GM19397 (cell line): Measurements from ENCODE around the gene MIPOL1.
"Not testable (repeated sequence)": the region's sequence is repeated elsewhere in the genome, so short reads cannot be mapped to it uniquely, and the experiment has no call there.

Source experiments
- ATAC-seq: cut with Tn5 transposase; IDR thresholded peaks from one replicate; pipeline ENCODE4 v1.9.1; 2021; ENCODE audit warnings: mild to moderate bottlenecking, moderate library complexity; ENCODE audit not compliant: unreplicated experiment

Gene MIPOL1

DNA sequence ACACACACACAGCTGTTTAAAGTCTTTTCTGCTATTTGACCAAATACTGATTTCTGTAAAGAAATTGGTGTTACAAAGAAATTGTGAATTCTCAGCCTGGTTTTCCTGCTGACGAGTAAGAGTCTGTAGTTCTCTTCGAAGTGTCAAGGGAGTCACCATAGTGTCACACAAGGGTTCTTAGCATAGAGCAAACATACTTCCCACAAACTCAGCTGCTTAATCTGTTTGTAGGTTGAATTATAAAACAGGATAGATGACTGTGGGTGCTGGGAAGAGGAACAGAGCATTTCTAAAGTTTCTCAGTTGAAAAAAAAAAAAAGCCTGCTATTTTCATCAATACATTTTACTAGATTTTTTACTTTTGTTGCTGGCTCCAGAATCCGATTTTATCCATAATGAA lies 314.4 kb downstream of the MIPOL1 start:
- ATAC-seq, result no peak

DNA sequence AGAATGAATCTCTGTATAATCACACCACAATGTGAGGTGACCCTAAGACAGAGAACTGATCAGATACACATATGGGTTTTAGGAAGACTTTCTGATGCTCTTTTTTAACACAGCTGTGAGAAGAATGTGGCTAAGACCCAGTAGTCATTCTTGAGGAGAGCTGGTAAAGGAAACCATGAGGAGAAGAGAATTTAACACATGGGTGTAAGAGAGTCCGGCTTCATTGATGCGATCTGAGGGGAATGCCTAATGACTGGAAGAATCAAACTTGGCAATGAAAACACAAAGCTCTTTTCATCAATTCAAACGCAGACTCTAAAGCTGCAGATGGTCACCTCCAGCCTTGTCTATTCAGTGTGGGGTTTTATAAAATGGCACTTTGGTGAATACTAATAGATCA lies 318.0 kb downstream of the MIPOL1 start:
- ATAC-seq, result no peak

DNA sequence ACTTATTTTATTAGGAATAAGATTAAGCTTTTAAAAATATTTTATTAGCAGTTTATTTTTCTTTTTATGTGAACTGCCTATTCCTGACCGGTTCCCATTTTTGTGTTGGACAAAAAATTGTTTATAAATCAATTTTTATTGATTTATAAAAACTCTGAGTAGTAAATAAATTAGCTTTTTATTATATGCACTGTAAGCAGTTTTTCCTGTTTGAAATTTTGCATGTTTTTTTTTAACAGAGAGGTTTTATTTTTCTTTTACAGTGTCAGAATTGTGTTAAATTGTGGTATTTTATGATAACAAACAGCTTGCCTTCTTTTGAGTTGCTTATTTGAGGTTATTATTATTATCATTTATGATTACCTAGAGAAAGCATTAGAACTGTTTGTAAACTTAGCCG lies 329.3 kb downstream of the MIPOL1 start:
- ATAC-seq, result no peak

DNA sequence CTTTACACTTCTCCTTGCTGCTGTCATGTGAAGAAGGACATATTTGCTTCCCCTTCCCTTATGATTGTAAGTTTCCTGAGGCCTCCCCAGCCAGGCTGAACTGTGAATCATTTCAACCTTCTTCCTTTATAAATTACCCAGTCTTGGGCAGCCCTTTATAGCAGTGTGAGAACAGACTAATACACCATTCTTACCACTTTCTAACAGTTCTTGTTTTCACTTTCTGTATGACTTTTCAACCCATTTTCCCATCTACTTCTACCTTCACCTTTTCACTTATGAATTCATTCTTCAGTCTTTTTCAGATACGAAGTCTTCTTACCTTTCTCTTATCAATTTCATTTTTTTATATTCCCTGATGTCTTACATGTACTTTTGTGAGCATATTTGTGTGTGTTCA lies 342.3 kb downstream of the MIPOL1 start:
- ATAC-seq, result no peak

DNA sequence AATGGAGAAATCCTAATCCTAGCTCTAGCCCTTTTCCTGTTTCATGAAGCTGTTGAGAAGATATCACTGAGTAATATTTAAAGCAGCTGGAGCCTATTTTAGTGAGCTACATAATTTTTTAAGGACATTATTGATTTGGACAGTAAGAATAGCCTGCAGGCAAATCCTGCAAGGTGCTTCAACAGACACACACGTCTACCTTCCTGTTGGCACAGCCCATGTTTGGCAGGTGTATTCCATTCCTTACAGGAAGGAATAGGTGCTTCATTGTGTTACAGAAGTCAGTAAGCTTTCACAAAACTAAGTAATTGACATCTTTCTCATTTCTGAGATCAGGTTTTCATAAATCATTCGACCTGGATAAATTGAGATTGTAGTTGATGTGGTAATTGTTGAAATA lies 346.7 kb downstream of the MIPOL1 start:
- no peak for ATAC-seq

DNA sequence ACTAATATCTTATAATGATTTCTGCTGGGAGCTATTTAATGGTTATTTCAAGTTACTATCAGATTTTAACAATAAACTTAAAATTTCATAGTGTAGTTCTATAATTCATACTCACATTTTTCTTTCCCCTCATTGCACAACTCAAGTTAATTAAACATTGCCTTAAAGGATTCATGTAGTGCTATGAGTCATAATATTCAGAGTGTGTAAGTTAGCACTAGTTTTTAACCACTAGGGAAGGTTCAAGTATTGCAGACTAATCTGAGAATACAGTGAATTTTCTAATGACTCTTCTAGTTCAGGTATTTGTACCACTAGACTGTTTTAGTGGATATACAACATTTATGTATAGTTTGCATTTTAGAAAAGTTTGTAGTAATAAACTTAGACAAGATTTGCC lies 347.4 kb downstream of the MIPOL1 start:
- ATAC-seq, result no peak

DNA sequence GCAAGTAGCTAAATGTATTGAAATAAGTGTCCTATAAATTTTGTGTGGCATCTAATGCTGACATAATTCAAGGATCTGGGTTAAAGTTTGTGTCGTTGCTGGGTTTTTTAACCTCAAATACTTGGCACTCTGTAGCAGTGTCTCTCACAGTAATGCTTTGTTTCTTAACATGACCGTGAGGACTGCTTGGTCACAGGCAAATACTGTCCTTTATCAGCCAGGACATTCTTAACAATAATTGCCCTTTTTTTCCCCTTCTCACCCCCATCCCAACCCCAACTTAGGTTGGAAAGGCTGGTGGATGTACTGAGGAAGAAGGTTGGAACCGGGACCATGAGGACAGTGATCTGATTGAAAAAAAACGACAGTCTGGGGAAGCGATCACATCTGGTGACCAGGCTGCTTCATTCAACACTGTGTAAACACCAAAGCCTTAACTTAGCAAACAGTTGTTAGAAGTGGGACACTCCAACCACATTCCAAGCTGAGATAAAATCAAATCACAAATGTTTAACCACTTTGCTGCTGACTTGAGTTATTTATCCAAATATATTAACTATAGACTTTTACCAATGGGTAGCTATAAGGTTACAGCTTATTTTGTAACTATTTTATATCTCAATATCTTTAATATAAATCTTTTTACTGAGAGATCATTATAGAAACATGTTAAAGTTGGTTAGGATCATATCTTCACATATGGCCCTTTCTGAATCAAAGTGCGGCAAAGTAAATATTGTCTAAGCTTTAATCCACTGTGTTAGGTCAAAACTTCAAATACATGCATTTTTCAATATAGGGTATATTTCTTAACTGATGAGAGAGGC lies 349.1 kb downstream of the MIPOL1 start:
- no peak for ATAC-seq

DNA sequence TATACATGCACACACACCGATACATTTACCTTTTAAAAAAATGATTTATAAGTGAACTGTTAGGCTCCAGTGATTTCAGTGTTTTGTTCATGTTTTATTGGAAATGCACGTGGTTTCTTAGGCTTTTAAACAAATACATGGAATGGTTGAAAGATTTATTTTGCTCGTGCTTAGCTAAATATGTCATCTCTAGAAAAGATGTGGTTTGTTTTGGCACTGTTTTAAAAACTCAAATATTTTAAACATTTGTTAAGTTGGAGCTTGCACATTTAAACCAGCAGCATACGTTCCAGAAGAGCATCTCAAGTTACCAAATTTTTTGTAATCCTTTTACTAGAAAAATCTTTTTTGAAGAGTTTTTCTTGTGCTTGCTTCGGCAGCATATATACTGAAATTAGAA lies 352.8 kb downstream of the MIPOL1 start:
- no peak for ATAC-seq

DNA sequence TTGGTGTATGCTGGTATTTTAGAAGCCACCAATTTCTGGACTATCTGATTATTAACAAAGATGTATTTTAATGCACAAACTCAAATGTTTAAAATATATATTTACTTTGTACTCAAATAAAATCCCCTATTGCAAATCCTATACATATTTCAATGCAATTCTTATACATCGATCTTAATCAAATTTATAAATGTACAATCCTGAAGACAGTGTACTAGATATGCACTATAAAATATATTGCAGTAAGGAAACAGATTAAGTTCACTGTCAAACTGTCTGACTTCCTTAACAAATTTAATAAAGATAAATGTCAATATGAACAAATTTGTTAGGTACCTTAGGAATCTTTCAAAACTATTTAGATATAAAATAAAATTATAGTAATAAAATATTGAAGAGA lies 353.4 kb downstream of the MIPOL1 start:
- ATAC-seq, result no peak

DNA sequence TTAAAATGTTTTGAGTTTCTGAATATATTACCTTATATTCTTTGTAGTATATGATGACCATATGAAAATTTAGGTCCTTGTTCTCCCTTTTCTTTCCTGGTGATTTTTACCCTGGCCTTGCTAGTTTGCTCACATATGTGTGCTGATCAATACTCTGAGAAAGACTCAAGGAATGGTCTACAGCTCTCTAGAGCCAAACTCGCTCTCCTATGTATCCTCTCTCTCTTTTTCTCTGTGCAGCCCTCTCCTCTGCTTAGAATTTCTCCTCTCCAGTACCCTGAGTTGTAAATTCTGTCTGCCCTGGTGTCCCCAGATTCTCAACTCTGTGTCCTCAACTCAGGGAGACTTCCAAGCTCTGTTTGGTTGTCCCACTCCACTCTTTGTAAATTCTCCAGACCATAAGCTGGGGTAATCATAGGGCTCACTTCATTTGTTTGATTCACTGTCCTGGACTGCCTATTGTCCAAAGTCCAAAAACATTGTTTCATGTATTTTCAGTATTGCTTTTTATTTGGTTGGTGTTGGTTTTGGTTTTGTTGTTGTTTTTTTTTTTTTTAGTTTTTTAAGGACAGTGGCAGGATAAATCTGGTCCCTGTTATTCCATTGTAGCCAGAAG lies 356.3 kb downstream of the MIPOL1 start:
- ATAC-seq, result no peak

DNA sequence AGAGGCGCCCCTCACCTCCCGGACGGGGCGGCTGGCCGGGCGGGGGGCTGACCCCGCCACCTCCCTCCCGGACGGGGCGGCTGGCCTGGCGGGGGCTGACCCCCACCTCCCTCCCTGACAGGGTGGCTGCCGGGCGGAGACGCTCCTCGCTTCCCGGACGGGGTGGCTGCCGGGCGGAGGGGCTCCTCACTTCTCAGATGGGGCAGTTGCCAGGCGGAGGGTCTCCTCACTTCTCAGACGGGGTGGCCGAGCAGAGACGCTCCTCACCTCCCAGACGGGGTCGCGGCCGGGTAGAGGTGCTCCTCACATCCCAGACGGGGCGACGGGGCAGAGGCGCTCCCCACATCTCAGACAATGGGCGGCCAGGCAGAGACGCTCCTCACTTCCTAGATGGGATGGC lies 357.9 kb downstream of the MIPOL1 start:
- ATAC-seq, result not testable (repeated sequence)

DNA sequence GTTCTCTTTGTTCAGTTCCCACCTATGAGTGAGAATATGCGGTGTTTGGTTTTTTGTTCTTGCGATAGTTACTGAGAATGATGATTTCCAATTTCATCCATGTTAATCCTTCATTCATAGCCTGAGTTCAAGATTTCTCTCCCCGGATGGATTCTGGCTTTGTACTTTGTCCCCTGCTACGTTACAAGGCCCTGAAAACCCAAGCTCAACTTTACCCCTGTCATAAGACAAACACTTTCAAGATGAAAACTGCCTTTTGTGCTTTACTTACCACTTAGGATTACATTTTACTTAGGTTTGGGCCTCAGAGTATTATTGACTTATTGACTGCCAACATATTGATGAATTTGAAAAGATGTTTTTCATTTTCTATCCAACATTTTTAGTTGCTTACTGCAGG lies 361.0 kb downstream of the MIPOL1 start:
- ATAC-seq, result no peak

DNA sequence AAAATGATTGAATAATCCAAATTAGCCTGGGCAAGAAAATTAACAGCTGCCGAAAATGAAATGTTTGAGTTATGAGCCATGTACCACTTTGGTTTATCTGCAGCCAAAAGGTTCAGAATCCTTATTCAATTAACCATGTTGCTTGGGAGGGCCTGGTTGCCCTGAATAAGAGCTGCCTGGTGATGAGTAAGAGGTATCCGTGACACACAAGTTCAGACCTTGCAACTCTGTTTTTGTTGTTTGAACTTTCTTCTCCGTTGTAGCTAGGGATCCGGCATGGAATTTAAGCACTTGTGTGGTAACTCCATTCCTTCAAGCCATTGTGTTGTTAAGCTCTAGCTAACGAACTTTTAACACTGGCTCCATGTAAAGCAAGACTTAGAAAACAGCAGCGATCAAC lies 361.6 kb downstream of the MIPOL1 start:
- no peak for ATAC-seq

DNA sequence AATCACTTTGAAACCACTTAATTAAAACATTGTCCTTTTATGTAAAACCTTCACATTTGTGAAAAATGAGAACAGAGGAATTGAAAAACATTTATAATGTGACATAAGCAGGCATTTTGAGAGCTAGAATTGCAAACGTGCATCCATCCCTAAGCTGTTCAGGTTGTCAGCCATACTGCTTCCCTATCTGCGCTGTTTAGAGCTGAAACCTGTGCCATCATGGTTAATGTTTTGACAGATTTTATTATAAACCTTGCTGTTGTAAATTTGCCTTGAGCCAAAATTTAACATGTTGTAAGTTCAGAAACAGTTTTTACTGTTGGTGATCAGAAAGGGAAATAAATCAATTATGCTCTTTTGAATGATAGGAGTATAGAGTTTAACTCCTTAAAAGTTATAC lies 365.5 kb downstream of the MIPOL1 start:
- ATAC-seq, result no peak

DNA sequence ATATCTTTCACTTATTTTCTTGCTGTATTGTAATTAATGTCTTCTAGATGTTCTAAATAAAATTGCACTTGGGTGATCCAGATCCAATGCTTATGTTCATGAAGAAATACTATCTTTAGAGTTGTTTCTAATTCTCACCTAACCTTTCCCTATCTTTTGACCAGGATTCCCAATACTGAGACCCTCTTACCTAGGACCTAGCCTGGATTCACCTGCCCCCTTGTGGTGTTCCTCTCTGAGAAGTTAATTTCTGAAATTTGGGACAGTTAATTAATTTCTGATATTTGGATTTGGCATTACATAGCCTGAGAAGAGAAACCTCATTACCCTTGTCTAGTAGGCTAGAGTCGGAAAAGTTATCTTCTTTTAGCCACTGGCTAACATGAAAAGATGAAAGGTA lies 367.8 kb downstream of the MIPOL1 start:
- ATAC-seq, result no peak

DNA sequence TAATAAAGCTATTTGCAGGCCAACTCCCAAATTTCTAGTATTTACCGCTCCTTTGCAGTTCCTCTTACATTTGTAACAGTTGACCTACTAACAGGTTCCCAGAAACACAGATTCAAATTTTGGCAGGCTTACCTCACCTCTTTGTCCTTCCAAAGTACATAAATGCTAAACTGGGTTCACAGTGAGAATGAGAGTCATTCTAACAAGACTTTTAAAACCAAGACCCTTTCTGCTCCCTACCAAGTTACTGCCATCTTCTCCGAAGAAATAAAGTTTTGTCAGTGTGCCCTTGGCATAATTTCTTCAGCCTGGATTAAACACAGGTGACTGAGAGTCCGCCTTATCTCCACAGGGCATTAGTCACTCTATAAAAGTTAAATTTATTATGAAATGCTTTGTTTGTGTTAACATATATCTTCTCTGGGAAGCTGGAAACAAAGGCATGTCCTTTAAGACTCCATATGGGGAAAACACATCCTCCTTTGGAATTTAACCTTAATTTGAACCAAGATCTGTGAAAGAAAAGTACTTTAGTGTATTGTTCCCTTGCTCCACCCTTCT lies 369.2 kb downstream of the MIPOL1 start:
- ATAC-seq, result no peak

DNA sequence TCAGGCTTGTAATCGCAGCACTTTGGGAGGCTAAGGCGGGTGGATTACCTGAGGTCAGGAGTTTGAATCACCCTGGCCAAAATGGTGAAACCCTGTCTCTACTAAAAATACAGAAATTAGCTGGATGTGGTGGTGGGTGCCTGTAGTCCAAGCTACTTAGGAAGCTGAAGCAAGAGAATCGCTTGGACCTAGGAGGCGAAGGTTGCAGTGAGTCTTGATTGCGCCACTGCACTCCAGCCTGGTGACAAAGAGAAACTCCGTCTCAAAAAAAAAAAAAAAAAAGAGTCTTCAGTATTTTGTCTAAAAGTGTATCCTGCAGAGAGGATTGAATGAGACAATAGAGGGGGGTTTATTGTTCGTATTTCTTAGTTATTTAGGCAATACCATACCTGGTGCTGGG lies 372.0 kb downstream of the MIPOL1 start:
- no peak for ATAC-seq

DNA sequence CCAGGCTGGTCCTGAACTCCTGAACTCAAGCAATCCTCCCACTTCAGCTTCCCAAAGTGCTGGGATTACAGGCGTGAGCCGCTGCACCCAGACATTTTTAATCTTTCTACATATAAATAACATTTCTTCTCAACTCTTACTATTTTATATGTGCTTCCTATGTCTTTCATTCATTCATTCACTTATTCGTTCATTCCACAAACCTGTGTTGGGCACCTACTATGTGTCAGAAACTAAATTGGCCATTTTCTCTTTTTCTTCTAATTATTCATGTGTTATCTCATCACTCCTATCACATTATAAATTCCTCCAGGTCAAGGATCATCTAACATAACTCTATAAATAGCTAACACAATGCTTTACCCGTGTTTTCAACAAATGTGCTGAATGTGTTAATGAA lies 373.7 kb downstream of the MIPOL1 start:
- ATAC-seq, result no peak

DNA sequence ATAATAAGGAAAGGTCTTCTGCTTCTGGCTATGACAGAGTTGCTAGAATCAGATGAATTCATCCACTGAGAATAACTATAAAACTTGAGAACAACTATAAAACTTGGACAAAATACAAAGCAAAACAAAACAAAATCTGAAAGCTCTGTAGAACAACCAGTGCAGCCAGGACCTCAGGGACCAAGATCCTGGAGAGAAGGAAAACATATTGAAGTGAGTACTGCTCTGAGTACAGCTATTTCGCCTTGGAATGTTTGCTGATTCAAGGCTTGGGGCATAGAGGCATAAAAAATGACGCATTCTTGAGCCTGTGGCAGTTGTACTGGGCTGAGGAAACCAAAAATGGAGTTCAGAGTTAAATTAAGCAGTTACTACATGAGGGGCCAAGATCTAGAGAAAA lies 375.6 kb downstream of the MIPOL1 start:
- ATAC-seq, result no peak

DNA sequence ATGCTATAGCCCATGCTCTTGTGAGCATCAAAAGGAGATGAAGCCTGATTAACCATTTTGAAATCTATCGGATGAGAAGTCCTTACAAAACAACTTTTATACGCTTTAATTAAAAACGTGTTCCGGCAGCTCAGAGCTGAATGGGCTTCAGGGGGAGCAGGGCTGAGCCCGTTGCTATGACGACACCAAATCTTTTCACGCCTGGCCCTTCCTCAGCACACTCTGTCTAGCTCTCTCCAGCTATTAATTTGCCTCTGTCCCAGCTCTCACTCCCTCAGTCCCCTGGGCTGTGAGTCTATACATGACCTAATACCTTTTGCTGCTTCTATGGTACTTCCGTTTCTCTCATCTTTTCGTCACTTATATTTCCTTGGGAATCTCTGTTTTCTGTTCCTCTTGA lies 381.5 kb downstream of the MIPOL1 start:
- no peak for ATAC-seq

DNA sequence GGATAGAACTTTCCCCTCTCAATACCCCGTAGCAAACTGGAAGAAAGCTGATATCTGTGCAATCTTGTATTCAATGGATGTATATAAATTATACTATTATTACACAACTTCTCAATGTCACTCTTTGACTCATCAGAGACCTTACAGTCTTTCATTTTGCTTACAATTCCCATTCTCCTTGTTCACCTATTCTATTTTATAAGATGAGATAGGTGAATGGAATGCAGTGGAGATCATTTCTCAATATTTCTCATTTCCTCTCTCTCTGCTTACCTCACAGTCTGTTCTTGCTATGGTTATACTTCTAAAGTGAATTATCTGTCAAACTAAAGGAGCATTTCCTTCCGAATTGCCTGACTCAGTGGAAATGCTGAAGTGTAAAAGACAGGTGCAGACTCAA lies 382.4 kb downstream of the MIPOL1 start:
- ATAC-seq, result no peak
